ENCODE data around the gene PLEKHM1. TPM values are rescaled to one million over a fixed set of nuclear protein-coding genes. Genes with fewer than 3 reads are reported as not detected.

Gene PLEKHM1
- total and polyA plus RNA-seq, 2 of the 13 experiments (the other 11 are each of a cell fraction or from before 2014, with no cell fraction given) = 7.6 to 13.5 TPM

DNA sequence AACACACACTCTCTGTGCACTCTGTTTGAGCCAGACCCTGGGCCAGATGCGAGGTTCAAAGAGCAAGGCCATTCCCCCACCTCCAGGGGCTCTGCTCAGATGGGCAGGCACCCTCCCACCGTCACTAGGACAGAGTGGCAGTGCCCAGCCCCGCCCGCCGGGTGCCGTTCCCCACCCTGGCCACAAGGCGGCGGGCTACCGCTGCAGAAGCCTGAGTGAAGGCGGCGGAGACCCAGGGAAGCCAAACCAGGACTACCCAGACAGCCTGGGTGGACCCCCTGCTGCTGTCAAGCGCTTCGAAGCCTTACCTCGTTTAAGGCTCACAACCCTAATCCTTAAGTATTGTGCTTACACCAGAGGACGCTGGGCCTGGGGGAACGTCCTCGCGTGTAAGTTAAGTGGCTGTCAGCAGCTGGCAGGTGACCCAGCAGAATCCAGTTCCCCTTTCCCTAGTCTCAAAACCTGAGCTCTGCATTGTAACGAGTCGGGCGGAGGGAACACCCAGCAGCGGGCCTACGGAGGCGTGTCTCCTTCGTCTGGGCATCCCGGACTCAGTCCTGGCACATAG, 62.4 kb downstream of the PLEKHM1 start (continued):
- TF ChIP-seq ZNF367 (CRISPR knock-in tag; IDR thresholded peaks at IDR 0.05; ENCODE audit: borderline replicate concordance) (no peak), TARDBP (CRISPR knock-in tag; IDR thresholded peaks at IDR 0.05) (peak; percentile 31; the same call in 1 of the 2 replicates), ZNF772 (CRISPR knock-in tag; IDR thresholded peaks at IDR 0.05) (peak; percentile 85), GABPB1 (CRISPR knock-in tag; IDR thresholded peaks at IDR 0.05) (peak; percentile 69; the same call in 1 of the 2 replicates), ZNF607 (CRISPR knock-in tag; IDR thresholded peaks at IDR 0.05; ENCODE audit: borderline replicate concordance) (0 out of 2 replicates have a peak, but pooled peaks have one; percentile 13), CCAR2 (optimal IDR thresholded peaks at IDR 0.05; ENCODE audit: low read depth, low read length) (no peak), ZNF737 (CRISPR knock-in tag; IDR thresholded peaks at IDR 0.05; ENCODE audit: borderline replicate concordance) (no peak), ZNF747 (CRISPR knock-in tag; IDR thresholded peaks at IDR 0.05; ENCODE audit: borderline replicate concordance) (peak; percentile 68; the same call in 1 of the 2 replicates), STAT5B (CRISPR knock-in tag; IDR thresholded peaks at IDR 0.05) (no peak), MTF1 (CRISPR knock-in tag; IDR thresholded peaks at IDR 0.05) (no peak), ZNF274 (CRISPR knock-in tag; IDR thresholded peaks at IDR 0.05) (peak; percentile 94), EP300 (IDR thresholded peaks at IDR 0.05; ENCODE audit: low read depth in 2 of 2, low read length in 2 of 2) (no peak), EP300 (CRISPR knock-in tag; IDR thresholded peaks at IDR 0.05; ENCODE audit: borderline replicate concordance) (no peak), JUND (CRISPR knock-in tag; IDR thresholded peaks at IDR 0.05) (no peak), PLSCR1 (CRISPR knock-in tag; IDR thresholded peaks at IDR 0.05; ENCODE audit: borderline replicate concordance) (no peak), HES4 (CRISPR knock-in tag; IDR thresholded peaks at IDR 0.05; ENCODE audit: borderline replicate concordance) (no peak), CENPT (CRISPR knock-in tag; IDR thresholded peaks at IDR 0.05; ENCODE audit: low read depth) (no peak)
- TF ChIP-seq, protein P1, sequence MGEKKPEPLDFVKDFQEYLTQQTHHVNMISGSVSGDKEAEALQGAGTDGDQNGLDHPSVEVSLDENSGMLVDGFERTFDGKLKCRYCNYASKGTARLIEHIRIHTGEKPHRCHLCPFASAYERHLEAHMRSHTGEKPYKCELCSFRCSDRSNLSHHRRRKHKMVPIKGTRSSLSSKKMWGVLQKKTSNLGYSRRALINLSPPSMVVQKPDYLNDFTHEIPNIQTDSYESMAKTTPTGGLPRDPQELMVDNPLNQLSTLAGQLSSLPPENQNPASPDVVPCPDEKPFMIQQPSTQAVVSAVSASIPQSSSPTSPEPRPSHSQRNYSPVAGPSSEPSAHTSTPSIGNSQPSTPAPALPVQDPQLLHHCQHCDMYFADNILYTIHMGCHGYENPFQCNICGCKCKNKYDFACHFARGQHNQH (CRISPR knock-in tag; IDR thresholded peaks at IDR 0.05) = peak; percentile 84; the same call in 1 of the 2 replicates
- TF ChIP-seq, protein P2, sequence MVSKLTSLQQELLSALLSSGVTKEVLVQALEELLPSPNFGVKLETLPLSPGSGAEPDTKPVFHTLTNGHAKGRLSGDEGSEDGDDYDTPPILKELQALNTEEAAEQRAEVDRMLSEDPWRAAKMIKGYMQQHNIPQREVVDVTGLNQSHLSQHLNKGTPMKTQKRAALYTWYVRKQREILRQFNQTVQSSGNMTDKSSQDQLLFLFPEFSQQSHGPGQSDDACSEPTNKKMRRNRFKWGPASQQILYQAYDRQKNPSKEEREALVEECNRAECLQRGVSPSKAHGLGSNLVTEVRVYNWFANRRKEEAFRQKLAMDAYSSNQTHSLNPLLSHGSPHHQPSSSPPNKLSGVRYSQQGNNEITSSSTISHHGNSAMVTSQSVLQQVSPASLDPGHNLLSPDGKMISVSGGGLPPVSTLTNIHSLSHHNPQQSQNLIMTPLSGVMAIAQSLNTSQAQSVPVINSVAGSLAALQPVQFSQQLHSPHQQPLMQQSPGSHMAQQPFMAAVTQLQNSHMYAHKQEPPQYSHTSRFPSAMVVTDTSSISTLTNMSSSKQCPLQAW (CRISPR knock-in tag; IDR thresholded peaks at IDR 0.05) = peak; percentile 58; the same call in 1 of the 2 replicates
- TF ChIP-seq, protein P3, sequence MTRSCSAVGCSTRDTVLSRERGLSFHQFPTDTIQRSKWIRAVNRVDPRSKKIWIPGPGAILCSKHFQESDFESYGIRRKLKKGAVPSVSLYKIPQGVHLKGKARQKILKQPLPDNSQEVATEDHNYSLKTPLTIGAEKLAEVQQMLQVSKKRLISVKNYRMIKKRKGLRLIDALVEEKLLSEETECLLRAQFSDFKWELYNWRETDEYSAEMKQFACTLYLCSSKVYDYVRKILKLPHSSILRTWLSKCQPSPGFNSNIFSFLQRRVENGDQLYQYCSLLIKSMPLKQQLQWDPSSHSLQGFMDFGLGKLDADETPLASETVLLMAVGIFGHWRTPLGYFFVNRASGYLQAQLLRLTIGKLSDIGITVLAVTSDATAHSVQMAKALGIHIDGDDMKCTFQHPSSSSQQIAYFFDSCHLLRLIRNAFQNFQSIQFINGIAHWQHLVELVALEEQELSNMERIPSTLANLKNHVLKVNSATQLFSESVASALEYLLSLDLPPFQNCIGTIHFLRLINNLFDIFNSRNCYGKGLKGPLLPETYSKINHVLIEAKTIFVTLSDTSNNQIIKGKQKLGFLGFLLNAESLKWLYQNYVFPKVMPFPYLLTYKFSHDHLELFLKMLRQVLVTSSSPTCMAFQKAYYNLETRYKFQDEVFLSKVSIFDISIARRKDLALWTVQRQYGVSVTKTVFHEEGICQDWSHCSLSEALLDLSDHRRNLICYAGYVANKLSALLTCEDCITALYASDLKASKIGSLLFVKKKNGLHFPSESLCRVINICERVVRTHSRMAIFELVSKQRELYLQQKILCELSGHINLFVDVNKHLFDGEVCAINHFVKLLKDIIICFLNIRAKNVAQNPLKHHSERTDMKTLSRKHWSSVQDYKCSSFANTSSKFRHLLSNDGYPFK (CRISPR knock-in tag; IDR thresholded peaks at IDR 0.05; ENCODE audit: borderline replicate concordance) = no peak
- TF ChIP-seq, protein P4, sequence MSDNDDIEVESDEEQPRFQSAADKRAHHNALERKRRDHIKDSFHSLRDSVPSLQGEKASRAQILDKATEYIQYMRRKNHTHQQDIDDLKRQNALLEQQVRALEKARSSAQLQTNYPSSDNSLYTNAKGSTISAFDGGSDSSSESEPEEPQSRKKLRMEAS (IDR thresholded peaks at IDR 0.05) = 0 out of 2 replicates have a peak, but pooled peaks have one; percentile 31
